Breast epithelium (tissue), 4 donors: Measurements from ENCODE around the gene SLC6A15. TPM values are rescaled to one million over a fixed set of nuclear protein-coding genes. Genes with fewer than 3 reads are reported as not detected.

Source experiments
- DNase-seq, 2 donors: peaks; one replicate each; pipeline ENCODE4 v3.0.0-alpha.2; 2019; ENCODE audit warnings: low spot score in 2 of 2
- H3K27ac ChIP-seq, 2 donors: fragments of 200-600 bp; sonication (generic) in 1 of 2; one replicate each; pipeline ENCODE4 v1.5.1; 2016 to 2019; ENCODE audit warnings: mild to moderate bottlenecking in 1 of 2
- H3K27me3 ChIP-seq, 2 donors: fragments of 200-600 bp; sonication (generic) in 1 of 2; one replicate each; pipeline versions ENCODE4 v1.5.1 to v1.6.0; 2017 to 2019; ENCODE audit warnings: control low read depth in 1 of 2, mild to moderate bottlenecking in 1 of 2
- H3K36me3 ChIP-seq: fragments of 200-600 bp; one replicate; pipeline ENCODE4 v1.5.1; 2019
- H3K4me1 ChIP-seq, 2 donors: fragments of 200-600 bp; sonication (generic); one replicate each; pipeline ENCODE4 v1.5.1; 2016 to 2019; ENCODE audit warnings: control low read depth in 1 of 2
- H3K4me3 ChIP-seq, 3 donors: fragments of 200-600 bp; sonication (generic); 1 replicate in 2 of 3; 2 replicates in 1 of 3; pipeline ENCODE4 v1.5.1; 2016 to 2019; ENCODE audit warnings: mild to moderate bottlenecking in 3 of 3, moderate library complexity in 2 of 3
- H3K9me3 ChIP-seq, 2 donors: fragments of 200-600 bp; sonication (generic) in 1 of 2; one replicate each; pipeline ENCODE4 v1.5.1; 2016 to 2019; ENCODE audit warnings: control low read depth in 1 of 2
- POLR2A ChIP-seq: fragments of 450-650 bp; IDR thresholded peaks from one replicate; pipeline ENCODE4 v1.6.1; 2016; ENCODE audit warnings: antibody characterized with exemption, mild to moderate bottlenecking, moderate library complexity
- POLR2AphosphoS5 ChIP-seq, 3 donors: sonication (generic); formaldehyde crosslinking; IDR thresholded peaks; one replicate each; pipeline ENCODE4 v1.6.1; 2017; ENCODE audit warnings: antibody characterized with exemption in 3 of 3
- intact Hi-C: fragments of 100-400 bp; cut with DNase I; formaldehyde crosslinking; loops from one replicate; pipeline ENCODE4 v1.15.1; 2023; ENCODE audit warnings: low total_unique reads
- total RNA-seq, 3 donors: library from RNA; depleted of rRNA; stranded (reverse); fragments of >200 nt; gene quantifications; one replicate each; pipeline ENCODE4 v1.1.0, GENCODE V29; 2016
- TF ChIP-seq, protein P1 (sequence below), 3 donors: fragments of 450-650 bp; IDR thresholded peaks; one replicate each; pipeline ENCODE4 v1.5.1; 2016 to 2017; ENCODE audit warnings: antibody characterized with exemption in 3 of 3, mild to moderate bottlenecking in 3 of 3, moderate library complexity in 3 of 3

SLC6A15 gene
- total RNA-seq, 3 donors from 2014 or later: 2.0 to 2.2 TPM; not detected in 1

DNA sequence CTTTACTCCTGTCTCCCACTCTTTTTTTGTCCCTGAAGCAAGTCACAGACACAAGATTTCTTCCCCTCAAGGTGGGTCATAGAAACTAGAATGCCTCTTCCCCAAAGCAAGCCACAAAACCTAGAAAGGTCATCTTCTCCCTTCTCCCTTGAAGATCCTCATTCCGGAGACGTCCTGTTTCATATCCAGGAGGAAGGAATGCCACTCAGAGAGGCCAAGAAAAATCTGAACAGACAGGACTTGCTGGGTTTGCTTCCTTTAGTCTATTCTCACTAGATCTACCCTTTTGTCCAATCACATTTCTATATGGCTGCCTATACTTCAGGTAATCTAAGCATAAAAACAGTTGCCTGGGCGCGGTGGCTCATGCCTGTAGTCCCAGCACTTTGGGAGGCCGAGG is 23.7 kb downstream of the SLC6A15 start:
- Histone ChIP-seq H3K4me1 (no peaks in the 10 kb centered on the region), H3K4me3 (no peak overlapping the region), H3K9me3 (no peaks in the 10 kb centered on the region), H3K27me3 (peaks cover 0 to 6% of the 10 kb centered on the region in 2 donors), H3K36me3 (no peaks in the 10 kb centered on the region), H3K27ac (no peak overlapping the region)
- intact Hi-C loops: no loop called here
- no peak for DNase-seq
- TF ChIP-seq, protein P1, sequence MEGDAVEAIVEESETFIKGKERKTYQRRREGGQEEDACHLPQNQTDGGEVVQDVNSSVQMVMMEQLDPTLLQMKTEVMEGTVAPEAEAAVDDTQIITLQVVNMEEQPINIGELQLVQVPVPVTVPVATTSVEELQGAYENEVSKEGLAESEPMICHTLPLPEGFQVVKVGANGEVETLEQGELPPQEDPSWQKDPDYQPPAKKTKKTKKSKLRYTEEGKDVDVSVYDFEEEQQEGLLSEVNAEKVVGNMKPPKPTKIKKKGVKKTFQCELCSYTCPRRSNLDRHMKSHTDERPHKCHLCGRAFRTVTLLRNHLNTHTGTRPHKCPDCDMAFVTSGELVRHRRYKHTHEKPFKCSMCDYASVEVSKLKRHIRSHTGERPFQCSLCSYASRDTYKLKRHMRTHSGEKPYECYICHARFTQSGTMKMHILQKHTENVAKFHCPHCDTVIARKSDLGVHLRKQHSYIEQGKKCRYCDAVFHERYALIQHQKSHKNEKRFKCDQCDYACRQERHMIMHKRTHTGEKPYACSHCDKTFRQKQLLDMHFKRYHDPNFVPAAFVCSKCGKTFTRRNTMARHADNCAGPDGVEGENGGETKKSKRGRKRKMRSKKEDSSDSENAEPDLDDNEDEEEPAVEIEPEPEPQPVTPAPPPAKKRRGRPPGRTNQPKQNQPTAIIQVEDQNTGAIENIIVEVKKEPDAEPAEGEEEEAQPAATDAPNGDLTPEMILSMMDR (IDR thresholded peaks at IDR 0.05): no peak
- TF ChIP-seq POLR2A (no peak), POLR2AphosphoS5 (IDR thresholded peaks at IDR 0.05) (no peak)

GRCh38 chr12:84877340-84877739 is 35.3 kb downstream of the SLC6A15 start:
- DNase-seq: no peak
- Histone ChIP-seq H3K27me3 (no peaks in the 10 kb centered on the region), H3K4me3 (no peak overlapping the region), H3K9me3 (no peaks in the 10 kb centered on the region), H3K36me3 (no peaks in the 10 kb centered on the region), H3K27ac (no peak overlapping the region), H3K4me1 (no peaks in the 10 kb centered on the region)
- intact Hi-C loops: loop anchor here (10.0 kb wide), 1 partner anchor 157 kb away; the partner anchor contains the start of genes LRRIQ1 and TSPAN19
- TF ChIP-seq, protein P1 (IDR thresholded peaks at IDR 0.05): no peak
- TF ChIP-seq POLR2A (no peak), POLR2AphosphoS5 (IDR thresholded peaks at IDR 0.05) (no peak)

DNA sequence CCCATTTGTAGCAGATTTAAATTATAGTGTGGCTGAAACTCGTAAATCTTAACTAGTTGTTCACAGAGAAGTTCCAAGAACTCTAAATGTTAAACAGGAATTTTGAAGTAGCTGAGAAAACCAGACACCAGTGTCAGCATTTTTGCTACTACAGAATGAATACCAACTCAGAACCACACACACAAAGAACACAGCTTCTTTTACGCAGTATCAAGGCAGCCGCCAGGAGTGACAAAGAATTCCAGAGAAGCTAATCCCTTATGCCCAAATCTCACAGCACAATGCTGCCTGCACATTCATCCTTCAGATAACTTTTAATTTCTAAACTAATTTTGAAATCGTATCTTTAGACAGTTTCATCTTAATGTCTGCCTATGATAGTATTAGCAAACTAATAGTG is 37.4 kb downstream of the SLC6A15 start:
- TF ChIP-seq POLR2AphosphoS5 (IDR thresholded peaks at IDR 0.05) (no peak), POLR2A (no peak)
- TF ChIP-seq, protein P1 (IDR thresholded peaks at IDR 0.05): no peak
- DNase-seq: no peak
- Histone ChIP-seq H3K27me3 (no peaks in the 10 kb centered on the region), H3K4me3 (no peak overlapping the region), H3K4me1 (no peaks in the 10 kb centered on the region), H3K9me3 (no peaks in the 10 kb centered on the region), H3K27ac (no peak overlapping the region), H3K36me3 (no peaks in the 10 kb centered on the region)
- intact Hi-C loops: loop anchor here (10.0 kb wide), 1 partner anchor 160 kb away; the partner anchor contains the start of genes LRRIQ1 and TSPAN19

GRCh38 chr12:84874825-84875139 is 37.8 kb downstream of the SLC6A15 start:
- no peak overlapping the region for H3K27ac ChIP-seq
- H3K36me3 ChIP-seq: no peaks in the 10 kb centered on the region
- DNase-seq: no peak
- H3K27me3 ChIP-seq: no peaks in the 10 kb centered on the region
- no peaks in the 10 kb centered on the region for H3K9me3 ChIP-seq
- H3K4me3 ChIP-seq: no peak overlapping the region
- no peaks in the 10 kb centered on the region for H3K4me1 ChIP-seq
- TF ChIP-seq POLR2A (no peak), POLR2AphosphoS5 (IDR thresholded peaks at IDR 0.05) (no peak)
- TF ChIP-seq, protein P1 (IDR thresholded peaks at IDR 0.05): no peak
- intact Hi-C loops: loop anchor here (10.0 kb wide), 1 partner anchor 160 kb away; the partner anchor contains the start of genes LRRIQ1 and TSPAN19

DNA sequence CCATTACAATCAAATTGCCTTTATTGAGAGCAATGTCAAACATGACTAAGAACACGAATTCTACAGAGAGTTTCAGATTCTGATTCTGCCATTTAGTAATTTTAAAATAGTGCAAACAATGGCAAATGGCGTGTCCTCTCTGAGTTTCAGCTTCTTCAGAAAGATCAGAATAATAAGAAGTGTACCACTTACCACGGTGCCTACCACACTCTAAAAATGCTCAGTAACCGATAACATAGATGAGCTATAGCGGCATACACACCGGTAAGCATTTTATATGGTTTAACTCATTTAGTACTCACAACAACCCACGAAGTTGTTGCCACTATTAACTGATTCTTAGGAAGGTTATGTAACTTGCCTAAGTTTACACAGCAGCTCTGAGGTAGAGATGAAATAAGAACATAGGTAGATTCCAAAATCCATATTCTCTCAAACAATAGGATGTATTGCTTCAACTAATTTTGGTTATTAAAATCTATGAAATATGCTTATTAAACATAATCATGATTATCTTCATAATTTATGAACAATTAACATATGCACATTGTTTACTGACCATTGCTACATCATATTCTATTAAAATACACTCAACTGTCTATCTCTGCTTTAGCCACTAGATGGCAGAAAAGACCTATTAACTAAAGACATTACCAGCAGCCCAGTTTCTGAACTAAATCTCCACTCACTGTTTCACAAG is 38.3 kb downstream of the SLC6A15 start:
- H3K4me3 ChIP-seq: no peak overlapping the region
- no peaks in the 10 kb centered on the region for H3K9me3 ChIP-seq
- no peak overlapping the region for H3K27ac ChIP-seq
- TF ChIP-seq, protein P1 (IDR thresholded peaks at IDR 0.05): peak; percentile 51 to 81 (median 64)
- TF ChIP-seq POLR2AphosphoS5 (IDR thresholded peaks at IDR 0.05) (no peak), POLR2A (no peak)
- H3K4me1 ChIP-seq: no peaks in the 10 kb centered on the region
- intact Hi-C loops: loop anchor here (10.0 kb wide), 1 partner anchor 161 kb away; the partner anchor contains the start of genes LRRIQ1 and TSPAN19
- DNase-seq: no peak
- no peaks in the 10 kb centered on the region for H3K27me3 ChIP-seq
- no peaks in the 10 kb centered on the region for H3K36me3 ChIP-seq
